HEK293 (cell line): ENCODE data around the gene NDUFS1.

Experiments used
- ZNF341 ChIP-seq: fragments of 450-650 bp; formaldehyde crosslinking; IDR thresholded peaks from 2 replicates; pipeline ENCODE4; 2016; ENCODE audit warnings: low read depth, missing biosample characterization, missing genetic modification characterization
- TF ChIP-seq, protein P1 (sequence below): fragments of 450-650 bp; formaldehyde crosslinking; IDR thresholded peaks from 2 replicates; pipeline ENCODE4 v1.5.1; 2016; ENCODE audit warnings: missing biosample characterization, missing genetic modification characterization, low read depth

DNA sequence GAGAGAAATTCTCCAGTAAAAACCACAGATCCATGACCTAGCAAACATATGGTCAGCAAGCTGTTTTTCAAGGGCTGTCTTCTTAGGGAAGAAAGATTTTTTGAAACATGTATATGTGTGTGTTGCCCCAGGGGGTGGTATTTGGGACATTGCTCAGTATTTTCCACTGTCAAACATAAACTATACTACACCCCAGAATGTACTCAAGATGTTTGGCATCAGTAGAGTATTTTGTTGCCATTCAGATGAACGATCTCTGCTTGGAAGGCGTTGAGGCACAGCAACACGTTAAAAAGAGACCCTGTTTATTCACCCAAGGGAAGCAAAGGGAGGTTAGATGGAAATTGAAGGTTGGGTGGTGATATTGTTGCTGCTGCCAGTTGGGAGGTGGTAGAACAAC, 30.4 kb upstream of the NDUFS1 start:
- no peak for TF ChIP-seq ZNF341 (tag by site-specific recombination)
- TF ChIP-seq, protein P1, sequence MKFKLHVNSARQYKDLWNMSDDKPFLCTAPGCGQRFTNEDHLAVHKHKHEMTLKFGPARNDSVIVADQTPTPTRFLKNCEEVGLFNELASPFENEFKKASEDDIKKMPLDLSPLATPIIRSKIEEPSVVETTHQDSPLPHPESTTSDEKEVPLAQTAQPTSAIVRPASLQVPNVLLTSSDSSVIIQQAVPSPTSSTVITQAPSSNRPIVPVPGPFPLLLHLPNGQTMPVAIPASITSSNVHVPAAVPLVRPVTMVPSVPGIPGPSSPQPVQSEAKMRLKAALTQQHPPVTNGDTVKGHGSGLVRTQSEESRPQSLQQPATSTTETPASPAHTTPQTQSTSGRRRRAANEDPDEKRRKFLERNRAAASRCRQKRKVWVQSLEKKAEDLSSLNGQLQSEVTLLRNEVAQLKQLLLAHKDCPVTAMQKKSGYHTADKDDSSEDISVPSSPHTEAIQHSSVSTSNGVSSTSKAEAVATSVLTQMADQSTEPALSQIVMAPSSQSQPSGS (tag by site-specific recombination), result no peak
